Measurements from ENCODE around the gene HMX1.

- no peak for TF ChIP-seq REST (IDR thresholded peaks at IDR 0.05; ENCODE audit: insufficient replicate concordance, low read depth)
- peak; percentile 74 for TF ChIP-seq CTCF (IDR thresholded peaks at IDR 0.05; ENCODE audit: insufficient read depth, low read length)
- no peak for TF ChIP-seq GABPA (IDR thresholded peaks at IDR 0.05; ENCODE audit: low read depth)
- no peak for TF ChIP-seq POLR2AphosphoS5 (IDR thresholded peaks at IDR 0.05; ENCODE audit: low read depth)
- TF ChIP-seq SPI1 (IDR thresholded peaks at IDR 0.05; ENCODE audit: borderline replicate concordance, low read depth): no peak
Measured at GRCh38 chr4:8917868-8918783, 46.5 kb upstream of the HMX1 start.
